GM10266 (cell line): ENCODE data around the gene KCNJ6.

Experiments used
- DNase-seq: peaks from one replicate; pipeline ENCODE4 v3.0.0; 2012; ENCODE audit errors: extremely low spot score
- CTCF ChIP-seq: IDR thresholded peaks from 2 replicates; pipeline ENCODE4 v1.5.1; 2012; ENCODE audit warnings: mild to moderate bottlenecking, low read depth; ENCODE audit not compliant: control insufficient read depth, insufficient read depth; ENCODE audit errors: missing control alignments

KCNJ6 gene

GRCh38 chr21:37829447-37829846 lies 86.8 kb downstream of the KCNJ6 start:
- no peak for DNase-seq
- TF ChIP-seq CTCF, result no peak

GRCh38 chr21:37828991-37829390 lies 87.3 kb downstream of the KCNJ6 start:
- TF ChIP-seq CTCF, result no peak
- no peak for DNase-seq

DNA sequence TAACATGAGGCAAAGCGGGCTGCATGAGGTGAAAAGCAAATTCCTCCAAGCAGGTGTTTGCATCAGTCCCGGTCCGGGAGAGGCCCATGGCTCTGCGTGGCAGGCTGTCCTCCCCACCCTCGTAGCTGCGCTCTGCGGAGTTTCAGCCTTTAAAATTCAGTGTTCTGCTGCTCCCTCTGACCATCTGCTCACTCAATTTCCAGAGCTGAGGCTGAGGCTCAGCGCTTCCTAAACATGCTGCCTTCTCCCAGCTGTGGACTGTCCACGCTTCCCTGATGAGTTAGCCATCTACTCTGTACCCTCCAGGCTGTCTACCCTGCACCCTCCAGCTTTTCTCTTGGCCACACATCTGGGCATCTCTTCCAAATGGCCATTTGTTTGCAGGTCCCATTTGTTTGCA lies 87.7 kb downstream of the KCNJ6 start:
- no peak for TF ChIP-seq CTCF
- DNase-seq, result no peak

DNA sequence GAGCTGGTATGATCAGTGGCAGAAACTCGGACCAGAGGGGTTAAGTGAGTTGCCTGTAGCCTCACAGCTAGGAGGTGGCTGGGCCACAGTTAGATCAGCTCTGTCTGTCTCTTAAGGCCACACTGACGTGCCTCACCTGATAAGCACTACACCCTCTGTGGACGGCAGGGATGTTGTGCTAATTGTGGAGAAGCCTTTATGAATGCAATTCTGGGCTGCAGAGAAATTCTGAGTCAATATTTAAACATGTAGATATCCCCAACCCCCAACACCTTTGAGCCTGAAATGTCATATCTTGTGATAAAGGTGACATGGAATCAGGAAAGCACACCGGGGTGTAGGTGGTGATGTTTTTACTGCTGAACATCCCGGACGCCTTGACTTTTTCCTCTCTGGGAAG lies 88.3 kb downstream of the KCNJ6 start:
- no peak for DNase-seq
- no peak for TF ChIP-seq CTCF

DNA sequence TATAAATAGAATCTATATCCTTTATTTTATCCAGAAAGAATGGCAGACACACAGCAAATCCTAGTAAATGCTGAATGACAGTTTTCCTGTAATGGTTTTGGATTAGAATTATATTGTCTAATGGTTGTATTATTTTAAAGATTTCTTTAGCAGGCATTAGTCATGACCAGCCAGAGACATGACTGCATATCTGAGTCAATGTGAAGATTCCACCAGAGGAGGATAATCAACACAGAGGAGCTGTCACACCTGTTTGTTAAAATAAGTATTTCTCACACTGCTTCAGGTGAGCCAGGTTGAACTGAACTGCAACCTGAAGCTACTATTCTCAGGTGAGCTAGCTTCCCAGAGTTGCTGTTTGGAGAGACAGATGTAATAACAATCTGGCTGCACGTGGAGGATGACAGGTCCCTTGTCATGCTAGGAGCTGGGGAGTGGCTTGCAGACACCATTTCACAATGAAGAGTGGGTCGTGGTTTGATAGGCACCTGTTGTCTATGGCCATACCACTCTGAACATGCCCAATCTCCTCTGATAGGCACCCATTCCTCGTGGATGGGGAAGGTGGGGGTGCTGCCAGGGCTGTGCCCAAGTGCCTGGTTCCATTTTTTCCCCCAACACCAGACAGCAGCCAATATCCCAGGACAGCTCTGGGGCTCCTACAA lies 94.3 kb downstream of the KCNJ6 start:
- DNase-seq, result no peak
- no peak for TF ChIP-seq CTCF

- no peak for DNase-seq
- no peak for TF ChIP-seq CTCF
Measured at GRCh38 chr21:37821092-37821491, 95.2 kb downstream of the KCNJ6 start.

DNA sequence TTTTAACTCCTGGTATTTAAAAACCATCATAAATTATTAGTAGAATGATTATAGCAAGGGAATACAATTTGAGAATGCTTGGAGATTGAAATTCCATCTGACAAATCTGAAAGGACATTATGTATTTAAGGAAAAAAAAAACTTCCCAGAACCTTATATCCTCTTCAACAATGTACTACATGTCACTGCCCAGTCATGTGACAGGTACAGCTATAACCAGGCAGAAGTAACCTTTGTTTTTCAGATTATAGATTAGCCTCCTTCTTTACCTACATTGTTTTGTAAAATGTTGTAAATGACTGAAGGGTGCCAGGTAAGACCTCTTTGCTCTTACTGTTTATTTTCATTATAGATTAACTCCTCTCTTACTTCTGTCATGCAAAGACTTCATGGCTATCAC lies 96.9 kb downstream of the KCNJ6 start:
- no peak for TF ChIP-seq CTCF
- no peak for DNase-seq
